ENCODE results near the gene UTP11.
A peak's percentile ranks its signal among the peaks of the same experiment; 100 is the strongest.
"Not testable (repeated sequence)": the region's sequence is repeated elsewhere in the genome, so short reads cannot be mapped to it uniquely, and the experiment has no call there.

Gene UTP11

DNA sequence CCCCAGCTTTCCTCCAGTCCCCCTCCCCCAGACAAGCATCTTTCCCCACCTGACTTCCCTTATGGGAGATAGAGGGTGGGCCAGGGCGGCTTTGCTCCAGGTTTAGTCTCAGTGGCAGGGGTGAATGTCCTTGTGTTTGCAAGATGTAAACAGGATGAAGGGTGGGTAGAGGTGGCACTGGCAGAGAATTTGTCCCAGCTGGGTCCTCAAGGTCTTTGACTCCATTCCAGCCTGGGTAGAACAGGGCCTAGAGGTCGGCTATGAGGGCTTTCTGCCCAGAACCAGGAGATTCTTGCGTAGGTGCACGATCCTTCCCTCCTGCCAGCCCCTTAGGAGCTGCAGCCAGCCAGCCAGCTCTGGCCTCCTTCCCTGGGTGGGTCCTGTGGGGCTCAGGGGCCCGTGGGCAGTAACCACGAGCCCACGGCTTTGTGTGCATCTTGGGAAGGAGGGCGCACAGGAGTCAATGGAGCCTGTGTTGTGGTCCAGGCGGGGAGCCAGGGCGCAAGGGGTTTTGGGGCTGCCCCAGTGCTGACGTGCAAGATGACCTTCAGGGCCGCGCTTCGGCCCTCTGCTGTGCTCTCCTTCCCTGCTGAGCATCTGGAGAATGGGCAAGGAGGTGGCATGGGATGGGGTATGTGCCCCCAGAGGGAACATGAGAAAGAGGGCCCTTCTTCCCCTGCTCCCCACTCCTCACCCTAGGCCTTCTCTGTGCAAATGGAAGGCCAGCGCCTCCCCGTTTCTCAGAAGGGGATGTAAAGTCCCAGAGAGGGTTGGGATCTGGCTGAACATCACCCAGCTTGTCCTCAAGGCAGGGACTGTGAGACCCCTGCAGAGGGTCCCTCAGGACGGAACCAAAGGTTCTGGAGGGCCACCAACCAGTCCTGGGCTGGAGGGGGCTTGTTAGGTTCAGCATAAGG lies 18.3 kb downstream of the UTP11 start:
- DNase-seq (ENCODE audit: low read depth in 2 of 2): no peak
- TF ChIP-seq, protein P1, sequence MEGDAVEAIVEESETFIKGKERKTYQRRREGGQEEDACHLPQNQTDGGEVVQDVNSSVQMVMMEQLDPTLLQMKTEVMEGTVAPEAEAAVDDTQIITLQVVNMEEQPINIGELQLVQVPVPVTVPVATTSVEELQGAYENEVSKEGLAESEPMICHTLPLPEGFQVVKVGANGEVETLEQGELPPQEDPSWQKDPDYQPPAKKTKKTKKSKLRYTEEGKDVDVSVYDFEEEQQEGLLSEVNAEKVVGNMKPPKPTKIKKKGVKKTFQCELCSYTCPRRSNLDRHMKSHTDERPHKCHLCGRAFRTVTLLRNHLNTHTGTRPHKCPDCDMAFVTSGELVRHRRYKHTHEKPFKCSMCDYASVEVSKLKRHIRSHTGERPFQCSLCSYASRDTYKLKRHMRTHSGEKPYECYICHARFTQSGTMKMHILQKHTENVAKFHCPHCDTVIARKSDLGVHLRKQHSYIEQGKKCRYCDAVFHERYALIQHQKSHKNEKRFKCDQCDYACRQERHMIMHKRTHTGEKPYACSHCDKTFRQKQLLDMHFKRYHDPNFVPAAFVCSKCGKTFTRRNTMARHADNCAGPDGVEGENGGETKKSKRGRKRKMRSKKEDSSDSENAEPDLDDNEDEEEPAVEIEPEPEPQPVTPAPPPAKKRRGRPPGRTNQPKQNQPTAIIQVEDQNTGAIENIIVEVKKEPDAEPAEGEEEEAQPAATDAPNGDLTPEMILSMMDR (IDR thresholded peaks at IDR 0.05; ENCODE audit: low read depth, low read length): no peak
- H3K4me3 ChIP-seq (replicated peaks in 1 of 2; ENCODE audit: low read depth in 2 of 2, low read length in 2 of 2): no peak overlapping the region

- no peak overlapping the region for H3K4me3 ChIP-seq (replicated peaks in 1 of 2; ENCODE audit: low read depth in 2 of 2, low read length in 2 of 2)
- no peak for DNase-seq (ENCODE audit: low read depth in 2 of 2)
- TF ChIP-seq, protein P1 (IDR thresholded peaks at IDR 0.05; ENCODE audit: low read depth, low read length): no peak
Observed at GRCh38 chr1:38031513-38031866, 19.0 kb downstream of the UTP11 start.

GRCh38 chr1:38032992-38033391 lies 20.5 kb downstream of the UTP11 start:
- H3K4me3 ChIP-seq (replicated peaks in 1 of 2; ENCODE audit: low read depth in 2 of 2, low read length in 2 of 2); DNase-seq (ENCODE audit: low read depth in 2 of 2): not testable (repeated sequence)

DNA sequence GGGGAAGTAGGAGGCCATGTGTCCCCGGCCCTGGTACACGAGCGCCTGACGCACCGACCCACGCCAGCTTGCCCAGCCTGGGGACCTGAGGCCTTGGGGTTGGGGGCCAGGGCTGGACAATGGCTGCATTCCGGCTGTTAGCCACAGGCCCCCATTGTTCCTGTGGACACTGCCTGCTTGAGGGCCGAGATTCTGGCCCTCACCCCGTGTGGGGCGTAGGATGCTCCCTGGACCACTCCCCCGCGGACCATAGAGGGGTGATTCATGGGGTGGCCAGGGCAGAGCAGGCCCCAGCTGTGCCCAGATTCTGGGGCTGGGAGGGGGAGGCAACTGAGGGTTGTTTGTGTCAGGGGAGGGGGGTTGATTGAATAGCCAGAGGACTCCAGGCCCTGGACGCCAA lies 22.3 kb downstream of the UTP11 start:
- TF ChIP-seq, protein P1 (IDR thresholded peaks at IDR 0.05; ENCODE audit: low read depth, low read length): no peak
- no peak for DNase-seq (ENCODE audit: low read depth in 2 of 2)
- H3K4me3 ChIP-seq (replicated peaks in 1 of 2; ENCODE audit: low read depth in 2 of 2, low read length in 2 of 2): no peak overlapping the region

DNA sequence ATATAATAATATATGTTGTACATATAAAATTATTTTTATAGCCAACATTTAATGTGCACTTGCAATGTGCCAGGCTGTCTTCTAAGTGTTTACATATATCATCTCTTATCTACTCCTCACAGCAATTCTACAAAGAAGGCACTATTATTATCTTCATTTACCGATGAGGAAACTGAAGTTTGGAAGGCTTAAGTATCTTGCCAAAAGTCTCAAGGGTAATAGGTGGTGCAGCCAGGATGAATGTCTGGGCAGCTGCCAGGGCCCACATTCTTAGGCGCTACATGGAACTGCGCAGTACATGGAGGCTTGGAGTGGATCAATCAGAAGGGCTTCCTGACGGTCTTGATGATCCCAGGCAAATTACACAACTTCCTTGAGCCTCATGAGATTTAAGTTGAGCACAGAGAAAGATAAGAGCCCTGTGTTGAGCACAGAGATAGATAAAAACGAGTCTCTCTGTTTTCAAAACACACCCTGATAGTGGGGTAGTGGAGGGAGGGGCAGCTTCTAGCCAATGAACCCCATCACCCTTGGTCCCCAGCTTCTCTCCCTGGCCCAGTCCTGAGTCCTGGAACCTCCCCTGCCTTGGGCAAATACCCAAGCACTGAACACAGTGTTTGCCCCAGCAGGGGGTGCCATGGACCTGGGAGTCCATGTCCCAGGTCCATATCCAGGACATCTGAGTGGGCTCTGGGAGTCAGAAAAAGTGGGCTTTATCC lies 24.8 kb downstream of the UTP11 start:
- TF ChIP-seq, protein P1 (IDR thresholded peaks at IDR 0.05; ENCODE audit: low read depth, low read length): peak; percentile 18
- H3K4me3 ChIP-seq (replicated peaks in 1 of 2; ENCODE audit: low read depth in 2 of 2, low read length in 2 of 2): no peak overlapping the region
- DNase-seq (ENCODE audit: low read depth in 2 of 2): peak in 1 of 2 donors; percentile 61

DNA sequence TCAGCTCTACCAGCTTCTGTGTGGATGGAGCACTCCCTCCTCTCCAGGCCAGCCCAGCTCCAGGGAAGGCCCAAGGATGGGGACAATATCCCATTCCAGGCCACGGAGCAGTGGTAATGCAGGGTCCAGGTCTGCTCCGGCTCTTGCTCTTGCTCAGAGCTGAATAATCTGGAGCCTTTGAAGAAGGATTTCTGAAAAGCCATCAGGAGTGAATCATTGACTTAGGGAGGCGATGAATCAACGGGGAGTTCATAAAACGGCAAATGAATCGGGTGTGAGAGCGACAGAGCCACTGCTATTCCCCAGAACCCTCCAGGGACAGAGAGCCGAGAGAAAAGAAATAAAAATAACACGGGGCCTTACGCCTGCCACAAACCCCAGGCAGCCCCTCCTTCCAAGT lies 26.3 kb downstream of the UTP11 start:
- TF ChIP-seq, protein P1 (IDR thresholded peaks at IDR 0.05; ENCODE audit: low read depth, low read length): no peak
- DNase-seq (ENCODE audit: low read depth in 2 of 2): peak in 1 of 2 donors; percentile 74
- H3K4me3 ChIP-seq (replicated peaks in 1 of 2; ENCODE audit: low read depth in 2 of 2, low read length in 2 of 2): no peak overlapping the region
